Adrenal gland (tissue), 5 donors: ENCODE measurements around the gene PRKCA.

ENCODE experiments used
- POLR2A ChIP-seq, 2 donors: fragments of 450-650 bp; IDR thresholded peaks; one replicate each; pipeline ENCODE4 v1.6.1; 2017; ENCODE audit warnings: antibody characterized with exemption in 2 of 2, mild to moderate bottlenecking in 2 of 2, moderate library complexity in 1 of 2
- TF ChIP-seq, protein P1 (sequence below), 6 experiments: fragments of 450-650 bp in 4 of 6; fragments of 200-600 bp in 2 of 6; sonication (generic) in 1 of 6; IDR thresholded peaks; 1 replicate in 5 of 6; 2 replicates in 1 of 6; pipeline versions ENCODE4 v1.5.1 to v1.8.0; 2016 to 2021; ENCODE audit warnings: antibody characterized with exemption in 6 of 6, mild to moderate bottlenecking in 2 of 6, moderate library complexity in 1 of 6
- donor health status: DM: no; HTN: no; CAD: no.

DNA sequence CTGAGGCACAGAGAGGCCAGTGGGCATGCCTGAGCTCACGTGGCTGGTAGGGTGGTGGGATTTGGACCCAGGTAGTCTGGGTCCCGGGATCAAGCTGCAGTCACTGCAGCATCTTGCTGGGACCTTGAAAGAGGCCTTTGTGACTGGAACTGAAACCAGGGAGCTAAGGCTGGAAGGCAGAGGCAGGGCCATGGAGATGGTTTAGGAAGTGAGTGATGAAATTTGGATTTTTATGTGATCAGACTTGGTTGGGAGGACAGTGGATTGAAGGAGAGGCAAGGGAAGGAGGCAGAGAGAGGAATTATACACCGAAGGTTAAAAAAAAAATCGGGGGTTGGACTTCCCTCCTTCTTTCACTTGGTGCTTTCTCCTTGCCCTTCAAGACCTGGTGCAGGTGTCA, 277.1 kb downstream of the PRKCA start:
- TF ChIP-seq, protein P1, sequence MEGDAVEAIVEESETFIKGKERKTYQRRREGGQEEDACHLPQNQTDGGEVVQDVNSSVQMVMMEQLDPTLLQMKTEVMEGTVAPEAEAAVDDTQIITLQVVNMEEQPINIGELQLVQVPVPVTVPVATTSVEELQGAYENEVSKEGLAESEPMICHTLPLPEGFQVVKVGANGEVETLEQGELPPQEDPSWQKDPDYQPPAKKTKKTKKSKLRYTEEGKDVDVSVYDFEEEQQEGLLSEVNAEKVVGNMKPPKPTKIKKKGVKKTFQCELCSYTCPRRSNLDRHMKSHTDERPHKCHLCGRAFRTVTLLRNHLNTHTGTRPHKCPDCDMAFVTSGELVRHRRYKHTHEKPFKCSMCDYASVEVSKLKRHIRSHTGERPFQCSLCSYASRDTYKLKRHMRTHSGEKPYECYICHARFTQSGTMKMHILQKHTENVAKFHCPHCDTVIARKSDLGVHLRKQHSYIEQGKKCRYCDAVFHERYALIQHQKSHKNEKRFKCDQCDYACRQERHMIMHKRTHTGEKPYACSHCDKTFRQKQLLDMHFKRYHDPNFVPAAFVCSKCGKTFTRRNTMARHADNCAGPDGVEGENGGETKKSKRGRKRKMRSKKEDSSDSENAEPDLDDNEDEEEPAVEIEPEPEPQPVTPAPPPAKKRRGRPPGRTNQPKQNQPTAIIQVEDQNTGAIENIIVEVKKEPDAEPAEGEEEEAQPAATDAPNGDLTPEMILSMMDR (IDR thresholded peaks at IDR 0.05), result no peak
- TF ChIP-seq POLR2A (IDR thresholded peaks at IDR 0.05), result no peak
